HFF-Myc (cell line): ENCODE data around the gene MBD2.

Experiments used
- DNase-seq: peaks from one replicate; pipeline ENCODE4 v3.0.0-alpha.2; 2011; ENCODE audit warnings: low read depth; ENCODE audit errors: extremely low read depth
- H3K4me3 ChIP-seq: replicated peaks from 2 replicates; pipeline ENCODE4 v1.5.1; 2011; ENCODE audit warnings: low read depth, mild to moderate bottlenecking, control low read depth, low read length
- TF ChIP-seq, protein P1 (sequence below): IDR thresholded peaks from 2 replicates; pipeline ENCODE4 v1.5.1; 2012; ENCODE audit warnings: mild to moderate bottlenecking, low read depth, low read length, control low read depth; ENCODE audit errors: missing control alignments

MBD2 gene

DNA sequence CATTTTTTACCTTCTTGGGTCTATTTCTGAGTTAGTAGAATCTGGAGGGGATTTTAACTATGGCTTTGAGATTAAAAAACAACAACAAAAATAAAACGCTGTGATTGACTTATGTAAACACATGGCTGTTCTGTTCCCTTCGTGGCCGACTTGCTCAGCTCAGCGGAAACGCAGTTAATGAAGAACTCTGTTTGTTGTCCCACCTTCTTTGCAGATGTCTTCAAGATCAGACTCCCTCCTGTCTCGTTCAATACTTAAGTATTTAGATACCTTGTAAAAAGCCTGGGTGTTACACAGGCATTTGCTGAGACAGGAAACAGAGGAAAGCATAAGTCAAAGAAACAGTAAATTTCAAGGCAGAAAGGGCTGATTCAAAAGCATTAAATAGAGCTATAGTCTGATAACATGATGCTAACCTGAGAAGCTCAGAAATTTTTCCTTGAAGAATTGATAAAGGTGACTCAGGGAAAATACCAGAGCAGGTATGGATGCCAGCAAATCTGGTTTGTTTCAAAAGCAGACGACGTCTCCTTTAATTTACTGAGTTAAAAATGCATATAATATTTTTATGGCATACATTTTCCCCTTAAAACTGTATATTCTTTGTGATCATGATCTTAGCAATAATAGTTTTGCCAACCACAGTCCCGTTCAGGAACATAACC lies 23.2 kb upstream of the MBD2 start:
- H3K4me3 ChIP-seq = no peak overlapping the region

DNA sequence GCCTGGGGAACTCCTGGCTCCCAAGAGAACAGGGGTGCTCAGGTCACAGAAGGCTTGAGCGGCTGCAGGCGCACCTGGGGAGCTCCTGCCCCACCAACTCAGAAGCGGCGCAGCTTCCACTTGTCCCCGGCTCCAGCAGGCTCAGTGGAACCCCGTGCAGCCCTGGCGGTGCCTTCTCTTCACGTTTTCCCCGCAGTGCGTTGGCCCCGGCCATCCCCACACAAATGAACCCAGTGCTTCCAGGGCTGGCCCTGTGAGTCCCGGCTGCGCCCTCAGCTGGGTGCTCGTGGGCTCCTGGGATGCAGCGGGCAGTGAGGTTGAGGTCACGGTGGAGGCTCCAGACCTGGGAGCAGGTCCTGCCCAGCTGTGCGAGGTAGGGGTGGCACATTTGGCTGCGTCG lies 17.9 kb upstream of the MBD2 start:
- TF ChIP-seq, protein P1, sequence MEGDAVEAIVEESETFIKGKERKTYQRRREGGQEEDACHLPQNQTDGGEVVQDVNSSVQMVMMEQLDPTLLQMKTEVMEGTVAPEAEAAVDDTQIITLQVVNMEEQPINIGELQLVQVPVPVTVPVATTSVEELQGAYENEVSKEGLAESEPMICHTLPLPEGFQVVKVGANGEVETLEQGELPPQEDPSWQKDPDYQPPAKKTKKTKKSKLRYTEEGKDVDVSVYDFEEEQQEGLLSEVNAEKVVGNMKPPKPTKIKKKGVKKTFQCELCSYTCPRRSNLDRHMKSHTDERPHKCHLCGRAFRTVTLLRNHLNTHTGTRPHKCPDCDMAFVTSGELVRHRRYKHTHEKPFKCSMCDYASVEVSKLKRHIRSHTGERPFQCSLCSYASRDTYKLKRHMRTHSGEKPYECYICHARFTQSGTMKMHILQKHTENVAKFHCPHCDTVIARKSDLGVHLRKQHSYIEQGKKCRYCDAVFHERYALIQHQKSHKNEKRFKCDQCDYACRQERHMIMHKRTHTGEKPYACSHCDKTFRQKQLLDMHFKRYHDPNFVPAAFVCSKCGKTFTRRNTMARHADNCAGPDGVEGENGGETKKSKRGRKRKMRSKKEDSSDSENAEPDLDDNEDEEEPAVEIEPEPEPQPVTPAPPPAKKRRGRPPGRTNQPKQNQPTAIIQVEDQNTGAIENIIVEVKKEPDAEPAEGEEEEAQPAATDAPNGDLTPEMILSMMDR = no peak
- no peak overlapping the region for H3K4me3 ChIP-seq
- no peak for DNase-seq

More for the DNA sequence above, 23.2 kb upstream of the MBD2 start:
- no peak for DNase-seq
- TF ChIP-seq, protein P1 = no peak

DNA sequence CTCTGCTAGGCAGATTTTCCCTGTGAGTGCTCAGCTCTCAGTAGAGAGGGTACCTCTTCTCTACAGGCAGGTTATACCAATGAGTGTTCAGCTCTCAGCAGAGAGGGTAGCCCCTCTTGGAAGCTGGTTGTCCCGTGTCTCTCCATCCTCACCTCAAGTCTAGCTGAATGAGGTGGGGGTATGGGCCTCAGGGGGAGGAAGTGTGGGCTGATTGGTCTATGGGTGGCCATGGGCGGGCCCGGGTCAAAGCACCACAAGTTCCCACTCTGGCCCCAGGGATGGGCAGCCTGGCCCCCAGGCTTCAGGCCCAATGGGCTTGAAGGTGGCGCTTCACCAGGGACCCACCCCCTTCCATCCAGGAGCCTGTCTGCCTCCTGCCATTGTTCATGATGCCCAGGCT lies 17.0 kb upstream of the MBD2 start:
- TF ChIP-seq, protein P1 = no peak
- no peak overlapping the region for H3K4me3 ChIP-seq
- DNase-seq = no peak

DNA sequence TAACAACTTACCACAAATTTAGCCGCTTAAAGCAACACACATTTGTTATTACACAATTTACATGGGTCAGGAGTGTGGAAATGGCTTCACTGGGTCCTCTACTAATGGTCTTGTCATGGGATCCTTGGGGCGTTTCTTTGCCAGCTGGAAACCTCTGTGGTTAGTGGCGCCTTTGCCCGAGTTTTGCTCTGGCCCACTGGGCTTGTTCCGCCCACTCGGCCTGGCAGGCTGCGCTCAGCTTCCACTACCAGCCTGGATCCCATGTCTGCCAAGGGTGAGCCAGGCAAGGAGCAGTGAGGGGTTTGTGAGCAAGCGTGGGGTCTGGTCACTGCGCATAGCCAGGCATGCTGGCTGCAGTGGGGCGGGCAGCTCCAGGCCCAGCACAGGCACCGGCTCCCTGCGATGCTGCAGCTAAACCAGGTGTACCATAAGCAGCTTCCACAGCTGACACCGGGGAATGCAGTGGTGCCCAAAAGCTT lies 16.2 kb upstream of the MBD2 start:
- no peak overlapping the region for H3K4me3 ChIP-seq
- no peak for DNase-seq
- TF ChIP-seq, protein P1 = no peak

DNA sequence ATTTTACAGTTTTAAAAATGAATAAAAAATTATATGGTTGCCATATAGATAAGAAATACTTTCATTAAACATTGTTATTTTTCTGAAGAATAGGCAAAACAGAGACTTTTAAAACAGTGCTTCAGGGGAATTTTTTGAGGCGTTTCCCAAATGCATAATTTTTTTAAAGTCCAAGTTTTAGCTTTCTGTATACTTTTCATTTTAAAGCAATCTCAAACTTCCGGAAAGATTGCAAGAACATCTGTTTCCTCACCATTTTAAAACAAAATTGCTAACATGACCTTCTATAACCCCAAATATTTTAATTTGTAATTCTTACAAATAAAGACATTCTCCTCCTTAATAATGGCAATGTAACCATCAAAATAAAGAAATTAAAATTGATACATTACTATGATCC lies 15.1 kb upstream of the MBD2 start:
- no peak for DNase-seq
- TF ChIP-seq, protein P1 = no peak
- H3K4me3 ChIP-seq = no peak overlapping the region

DNA sequence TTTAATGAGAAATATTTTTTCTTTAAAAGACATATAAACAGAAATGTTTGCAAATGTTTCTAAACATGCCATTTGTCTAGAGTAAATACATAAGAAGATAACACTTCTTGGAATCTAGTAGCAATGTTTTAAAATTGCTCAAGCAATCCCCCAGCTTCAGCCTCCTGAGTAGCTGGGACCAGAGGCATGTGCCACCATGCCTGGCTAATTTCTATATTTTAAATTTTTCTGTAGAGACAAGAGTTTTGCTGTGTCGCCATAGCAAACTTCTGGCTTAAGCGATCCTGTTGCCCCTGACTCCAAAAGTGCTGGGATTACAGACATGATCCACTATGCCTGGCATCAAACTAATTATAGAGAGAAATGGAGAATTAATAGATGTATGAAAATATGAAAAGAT lies 14.6 kb upstream of the MBD2 start:
- TF ChIP-seq, protein P1 = no peak
- H3K4me3 ChIP-seq = no peak overlapping the region
- no peak for DNase-seq
